CD4-positive, alpha-beta memory T cell (primary cell): ENCODE results near the gene ADGRL3. TPM values are rescaled to one million over a fixed set of nuclear protein-coding genes. Genes with fewer than 3 reads are reported as not detected.

ENCODE experiments used
- CTCF ChIA-PET: fragments of 350-600 bp; sonication (Branson Sonifier 250); formaldehyde crosslinking; loops from one replicate; lab custom pipeline; 2021; ENCODE audit warnings: inconsistent platforms; ENCODE audit not compliant: partially characterized antibody; lab: Charles Lee
- POLR2A ChIA-PET: fragments of 350-600 bp; sonication (Branson Sonifier 250); formaldehyde crosslinking; loops from one replicate; lab custom pipeline; 2021; ENCODE audit not compliant: partially characterized antibody; lab: Charles Lee
- DNase-seq, 5 donors: peaks; one replicate each; pipeline versions ENCODE4 v3.0.0 to v3.0.0-alpha.2; 2020 to 2022; ENCODE audit warnings: mixed read lengths in 1 of 5
- H3K27ac ChIP-seq: one replicate; pipeline ENCODE4 v1.7.0; 2013; ENCODE audit warnings: low read depth, low read length
- H3K27me3 ChIP-seq: 2 replicates; pipeline ENCODE4 v1.7.0; 2013; ENCODE audit warnings: mild to moderate bottlenecking, low read length, moderate library complexity; ENCODE audit not compliant: insufficient read depth
- H3K36me3 ChIP-seq: 2 replicates; pipeline ENCODE4 v1.7.0; 2013; ENCODE audit warnings: mild to moderate bottlenecking, low read length, moderate library complexity; ENCODE audit not compliant: insufficient read depth
- H3K4me1 ChIP-seq: 2 replicates; pipeline ENCODE4 v1.7.0; 2013; ENCODE audit warnings: mild to moderate bottlenecking, low read length, moderate library complexity; ENCODE audit not compliant: insufficient read depth
- H3K4me3 ChIP-seq, 2 donors: one replicate each; pipeline ENCODE4 v1.7.0; 2013; ENCODE audit warnings: low read length in 2 of 2, mild to moderate bottlenecking in 1 of 2
- H3K9me3 ChIP-seq, 2 donors: one replicate each; pipeline ENCODE4 v1.7.0; 2013; ENCODE audit warnings: low read length in 2 of 2, control low read depth in 1 of 2; ENCODE audit not compliant: control insufficient read depth in 1 of 2
- H3K27ac Mint-ChIP-seq, 7 donors: one replicate each; pipeline ENCODE4 v1.8.0; 2020 to 2021; ENCODE audit warnings: mixed read lengths in 7 of 7, mild to moderate bottlenecking in 6 of 7, inconsistent platforms in 3 of 7, moderate library complexity in 3 of 7
- H3K27me3 Mint-ChIP-seq, 2 donors: one replicate each; pipeline ENCODE4 v1.8.0; 2020 to 2021; ENCODE audit warnings: mixed read lengths in 2 of 2
- H3K36me3 Mint-ChIP-seq, 2 donors: one replicate each; pipeline ENCODE4 v1.8.0; 2020 to 2021; ENCODE audit warnings: mixed read lengths in 2 of 2, inconsistent platforms in 1 of 2, mild to moderate bottlenecking in 1 of 2
- H3K4me1 Mint-ChIP-seq, 4 donors: one replicate each; pipeline ENCODE4 v1.8.0; 2020 to 2021; ENCODE audit warnings: mixed read lengths in 4 of 4, mild to moderate bottlenecking in 1 of 4
- H3K4me3 Mint-ChIP-seq, 8 donors: one replicate each; pipeline ENCODE4 v1.8.0; 2020 to 2021; ENCODE audit warnings: mixed read lengths in 8 of 8, mild to moderate bottlenecking in 7 of 8, moderate library complexity in 6 of 8, inconsistent platforms in 3 of 8
- H3K9me3 Mint-ChIP-seq, 8 donors: one replicate each; pipeline ENCODE4 v1.8.0; 2020 to 2021; ENCODE audit warnings: mixed read lengths in 8 of 8, mild to moderate bottlenecking in 5 of 8, inconsistent platforms in 3 of 8, moderate library complexity in 1 of 8
- intact Hi-C: fragments of 100-400 bp; cut with micrococcal nuclease; formaldehyde crosslinking; loops from one replicate; pipeline ENCODE4 v1.15.1; 2023
- polyA plus RNA-seq, 2 donors: library from polyadenylated mRNA; unstranded; fragments of 300-500 nt; fragmentation: Illumina TruSeq; gene quantifications; one replicate each; pipeline ENCODE4 v1.2.3, GENCODE V29; 2021
- total RNA-seq, 2 experiments: library from RNA; stranded (reverse); gene quantifications; one replicate each; pipeline ENCODE4 v1.2.3, GENCODE V29; 2021

ADGRL3 gene
- total and polyA plus RNA-seq, 4 experiments from 2014 or later: not detected

DNA sequence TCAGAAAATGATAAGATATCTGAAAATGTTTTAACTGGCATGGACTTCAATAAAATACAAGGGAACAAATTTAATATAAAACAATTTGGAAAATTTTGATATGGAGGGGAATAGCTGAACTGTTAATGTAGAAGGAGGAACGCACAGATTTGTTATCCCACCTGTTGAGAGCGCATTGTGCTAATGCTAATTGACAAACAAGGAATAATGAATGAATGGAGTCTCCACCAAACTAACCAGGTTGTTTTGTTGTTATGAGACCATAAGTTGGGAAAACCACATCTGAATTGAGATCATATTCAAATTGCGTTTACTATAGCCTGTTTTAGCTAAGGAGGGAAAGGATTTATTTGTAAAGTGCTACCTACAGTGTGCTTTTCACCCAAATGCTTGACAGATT, 195.6 kb downstream of the ADGRL3 start:
- no peaks in the 10 kb centered on the region for H3K9me3 ChIP-seq
- H3K4me3 Mint-ChIP-seq: no peak overlapping the region
- CTCF ChIA-PET: no interaction called here

DNA sequence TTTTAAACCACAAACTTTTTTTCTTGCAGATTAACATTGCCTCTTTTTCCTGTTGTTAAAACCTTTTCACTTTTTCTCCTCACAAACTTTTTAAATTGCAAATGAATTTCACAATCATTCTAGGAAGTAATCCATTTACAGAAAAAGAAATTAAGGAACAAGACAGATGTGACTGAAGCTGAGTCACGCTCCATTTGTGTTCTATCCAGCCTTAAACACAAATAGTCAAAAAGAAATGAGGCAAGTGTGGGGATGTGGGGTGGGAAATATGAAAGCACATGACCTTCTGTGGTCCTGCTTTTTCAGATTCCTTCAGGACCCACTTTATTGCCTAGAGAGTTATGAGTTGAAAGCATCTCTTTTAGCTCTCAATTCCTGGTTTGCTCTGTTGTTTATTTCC, 197.0 kb downstream of the ADGRL3 start:
- H3K36me3 Mint-ChIP-seq: no peaks in the 10 kb centered on the region
- intact Hi-C loops: no loop called here
- H3K27me3 Mint-ChIP-seq: no peaks in the 10 kb centered on the region
- H3K36me3 ChIP-seq: no peaks in the 10 kb centered on the region
- POLR2A ChIA-PET: no interaction called here
- no peak overlapping the region for H3K27ac Mint-ChIP-seq
- no peak overlapping the region for H3K4me3 ChIP-seq
- H3K4me1 ChIP-seq: no peaks in the 10 kb centered on the region
- H3K27ac ChIP-seq: no peak overlapping the region
- no peak overlapping the region for H3K4me3 Mint-ChIP-seq
- no peaks in the 10 kb centered on the region for H3K4me1 Mint-ChIP-seq
- H3K9me3 Mint-ChIP-seq: peaks cover 1 to 9% (median 5%) of the 10 kb centered on the region in 8 donors
- no peak for DNase-seq
- no peaks in the 10 kb centered on the region for H3K9me3 ChIP-seq
- CTCF ChIA-PET: no interaction called here
- H3K27me3 ChIP-seq: no peaks in the 10 kb centered on the region

More for the DNA sequence above, 195.6 kb downstream of the ADGRL3 start:
- Mint-ChIP-seq H3K27me3 (no peaks in the 10 kb centered on the region), H3K4me1 (no peaks in the 10 kb centered on the region), H3K36me3 (no peaks in the 10 kb centered on the region), H3K9me3 (peaks cover 1 to 12% (median 6%) of the 10 kb centered on the region in 8 donors), H3K27ac (no peak overlapping the region)
- Histone ChIP-seq H3K27ac (no peak overlapping the region), H3K27me3 (no peaks in the 10 kb centered on the region), H3K4me1 (no peaks in the 10 kb centered on the region), H3K4me3 (no peak overlapping the region), H3K36me3 (no peaks in the 10 kb centered on the region)
- intact Hi-C loops: no loop called here
- no peak for DNase-seq
- POLR2A ChIA-PET: no interaction called here

DNA sequence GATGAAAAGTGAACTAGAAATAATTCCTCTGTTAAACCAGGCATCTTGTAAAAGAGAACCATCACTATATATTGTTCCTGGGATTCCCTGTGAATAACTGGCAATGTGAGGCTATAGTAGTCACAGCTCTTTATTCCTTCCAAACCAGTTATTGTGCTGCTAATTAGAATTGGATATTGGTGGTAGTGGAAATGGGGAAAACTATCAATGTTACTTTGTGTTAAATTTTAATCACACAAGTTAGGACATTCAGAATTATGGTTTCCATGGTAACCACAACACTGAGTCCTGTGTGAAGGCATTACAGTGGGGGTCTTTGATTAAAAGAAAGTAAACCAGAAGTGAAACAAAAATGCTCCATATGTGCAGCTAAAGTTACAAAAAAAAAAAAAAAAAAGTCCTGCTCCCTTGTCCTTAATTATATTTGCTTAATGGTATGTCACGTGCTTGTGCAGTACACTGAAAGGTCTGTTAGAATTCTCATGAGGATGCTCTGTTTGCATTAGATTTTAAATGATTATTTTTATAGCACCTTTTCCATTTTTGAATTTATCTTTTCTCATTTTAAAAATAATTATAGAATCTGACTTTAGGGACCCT, 200.4 kb downstream of the ADGRL3 start:
- Mint-ChIP-seq H3K27ac (no peak overlapping the region), H3K9me3 (peaks cover 1 to 6% (median 4%) of the 10 kb centered on the region in 8 donors), H3K27me3 (no peaks in the 10 kb centered on the region), H3K36me3 (no peaks in the 10 kb centered on the region), H3K4me3 (no peak overlapping the region), H3K4me1 (no peaks in the 10 kb centered on the region)
- Histone ChIP-seq H3K27me3 (no peaks in the 10 kb centered on the region), H3K9me3 (no peaks in the 10 kb centered on the region), H3K36me3 (no peaks in the 10 kb centered on the region), H3K4me3 (no peak overlapping the region), H3K27ac (no peak overlapping the region), H3K4me1 (no peaks in the 10 kb centered on the region)
- DNase-seq: no peak
- intact Hi-C loops: no loop called here
- ChIA-PET CTCF (no interaction called here), POLR2A (no interaction called here)

DNA sequence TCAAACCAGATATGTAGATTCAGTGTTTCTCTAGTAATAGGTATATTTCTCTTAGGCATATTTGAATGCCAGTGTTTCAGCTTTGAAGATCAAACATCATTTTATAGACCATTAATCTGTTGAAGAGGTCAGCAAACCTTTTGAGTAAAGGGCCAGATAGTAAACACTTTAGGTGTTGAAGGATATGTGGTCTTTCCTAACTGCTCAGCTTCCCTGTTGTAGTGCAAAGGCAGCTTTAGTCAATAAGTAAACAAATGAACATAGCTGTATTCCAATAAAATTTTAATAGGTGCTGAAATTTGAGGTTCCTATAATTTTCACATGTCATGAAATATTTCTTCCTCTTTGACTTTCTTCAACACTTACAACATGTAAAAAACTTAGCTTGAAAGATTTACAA, 201.6 kb downstream of the ADGRL3 start:
- peaks cover 1 to 9% (median 4%) of the 10 kb centered on the region in 8 donors for H3K9me3 Mint-ChIP-seq
- CTCF ChIA-PET: interaction anchor here (0.5 kb wide), 1 partner anchor 49 kb away, joined by 3 read pairs; no protein-coding TSS in a partner anchor

DNA sequence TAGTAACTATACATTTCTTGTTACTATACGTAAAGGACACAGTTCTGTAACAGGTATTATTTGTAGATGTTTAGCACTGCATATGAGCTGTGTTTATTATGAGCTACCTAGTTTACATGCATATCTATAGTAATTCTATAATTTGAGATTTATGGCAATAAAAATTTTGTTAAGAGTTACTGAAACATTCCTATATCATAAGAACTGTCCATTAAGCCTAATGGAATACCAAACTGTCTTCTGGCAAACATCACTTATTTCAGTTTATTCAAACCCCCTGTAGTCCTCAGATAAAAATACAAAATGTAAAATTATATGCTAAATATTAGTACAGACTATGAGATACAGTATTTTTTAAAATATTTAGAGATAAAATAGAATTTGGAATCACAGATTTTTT, 205.2 kb downstream of the ADGRL3 start:
- H3K9me3 Mint-ChIP-seq: peaks cover 0 to 5% (median under 1%) of the 10 kb centered on the region in 8 donors
- H3K4me1 ChIP-seq: no peaks in the 10 kb centered on the region
- POLR2A ChIA-PET: no interaction called here
- no peaks in the 10 kb centered on the region for H3K27me3 ChIP-seq
- H3K27ac ChIP-seq: no peak overlapping the region
- no peak overlapping the region for H3K4me3 Mint-ChIP-seq
- no peaks in the 10 kb centered on the region for H3K9me3 ChIP-seq
- CTCF ChIA-PET: no interaction called here
- H3K27me3 Mint-ChIP-seq: no peaks in the 10 kb centered on the region
- no peaks in the 10 kb centered on the region for H3K4me1 Mint-ChIP-seq
- intact Hi-C loops: no loop called here
- DNase-seq: no peak
- no peak overlapping the region for H3K4me3 ChIP-seq
- H3K36me3 ChIP-seq: no peaks in the 10 kb centered on the region
- H3K27ac Mint-ChIP-seq: no peak overlapping the region
- no peaks in the 10 kb centered on the region for H3K36me3 Mint-ChIP-seq

More for the DNA sequence above, 201.6 kb downstream of the ADGRL3 start:
- Histone ChIP-seq H3K9me3 (no peaks in the 10 kb centered on the region), H3K4me1 (no peaks in the 10 kb centered on the region), H3K36me3 (no peaks in the 10 kb centered on the region), H3K27me3 (no peaks in the 10 kb centered on the region), H3K4me3 (no peak overlapping the region), H3K27ac (no peak overlapping the region)
- Mint-ChIP-seq H3K27me3 (no peaks in the 10 kb centered on the region), H3K4me3 (no peak overlapping the region), H3K4me1 (no peaks in the 10 kb centered on the region), H3K27ac (no peak overlapping the region), H3K36me3 (no peaks in the 10 kb centered on the region)
- intact Hi-C loops: no loop called here
- DNase-seq: no peak
- POLR2A ChIA-PET: no interaction called here

DNA sequence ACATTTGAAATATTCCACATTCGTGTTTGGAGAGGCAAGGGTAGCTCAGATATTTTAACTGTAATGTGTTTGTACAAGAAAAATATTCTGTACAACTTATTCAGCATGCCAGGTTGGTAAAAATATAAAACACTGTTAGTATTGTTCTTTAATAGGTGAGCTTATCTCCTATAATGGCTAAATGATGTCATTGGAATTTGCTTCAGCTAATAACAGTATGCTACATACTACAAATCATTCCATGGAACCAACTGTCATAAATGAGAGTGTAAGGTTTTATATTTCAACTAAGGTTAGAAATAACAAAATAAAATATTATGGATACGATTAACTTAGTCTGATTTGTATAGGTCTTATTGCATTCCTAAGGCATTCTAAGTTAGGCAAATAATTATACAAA, 206.6 kb downstream of the ADGRL3 start:
- H3K9me3 Mint-ChIP-seq: peaks cover 0 to 5% (median 0%) of the 10 kb centered on the region in 8 donors
- H3K4me1 Mint-ChIP-seq: no peaks in the 10 kb centered on the region
- no peak for DNase-seq
- ChIA-PET POLR2A (no interaction called here), CTCF (no interaction called here)
- H3K36me3 ChIP-seq: no peaks in the 10 kb centered on the region
- H3K4me1 ChIP-seq: no peaks in the 10 kb centered on the region
- H3K9me3 ChIP-seq: no peaks in the 10 kb centered on the region
- no peak overlapping the region for H3K4me3 ChIP-seq
- intact Hi-C loops: no loop called here
- no peak overlapping the region for H3K27ac ChIP-seq
- no peaks in the 10 kb centered on the region for H3K36me3 Mint-ChIP-seq
- H3K27me3 Mint-ChIP-seq: no peaks in the 10 kb centered on the region
- H3K27me3 ChIP-seq: no peaks in the 10 kb centered on the region
- no peak overlapping the region for H3K4me3 Mint-ChIP-seq
- no peak overlapping the region for H3K27ac Mint-ChIP-seq

DNA sequence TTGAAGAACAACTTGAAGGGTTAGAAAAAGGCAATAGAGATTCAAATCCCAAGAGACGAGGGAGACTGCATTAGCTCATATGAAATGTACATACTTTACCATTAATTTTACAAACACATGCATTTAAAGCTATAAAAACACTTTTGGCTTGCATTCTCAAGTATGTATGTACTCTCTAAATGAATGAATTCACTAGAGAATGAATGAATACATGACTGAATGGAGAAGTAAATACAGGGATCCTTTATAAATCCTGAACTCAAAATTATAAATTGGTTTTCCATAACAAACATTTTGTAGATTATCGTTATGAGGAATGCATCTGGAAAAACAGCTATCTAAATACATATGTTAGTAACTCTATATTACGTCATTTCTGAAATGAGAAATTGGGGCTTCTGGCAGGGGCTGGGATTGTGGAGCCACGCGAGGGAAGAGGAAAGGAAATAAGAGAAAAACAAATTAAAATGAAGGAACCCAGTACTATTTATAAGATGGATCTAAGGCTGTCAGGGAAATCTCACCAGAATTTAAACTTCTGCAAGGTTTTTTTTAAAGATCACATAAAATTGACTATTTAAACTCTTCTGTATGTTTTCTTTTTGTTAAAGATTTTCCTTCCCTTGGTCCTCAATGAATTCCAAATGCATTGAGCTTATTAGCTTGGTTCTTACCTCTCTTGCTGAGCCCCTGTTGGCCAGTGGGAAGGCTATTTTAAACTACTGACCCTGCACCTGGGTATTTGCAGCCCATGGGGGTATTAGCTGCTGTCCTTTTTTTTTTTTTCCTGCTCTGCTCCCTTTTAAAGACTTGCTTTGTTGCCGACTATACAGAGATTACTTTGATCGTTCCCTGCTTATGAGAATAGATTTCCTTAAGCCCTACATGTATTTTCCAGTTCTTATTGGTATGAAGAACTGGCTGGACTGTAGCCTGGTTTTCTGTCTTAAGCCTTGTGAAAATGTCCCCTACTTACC, 207.8 kb downstream of the ADGRL3 start:
- H3K4me3 Mint-ChIP-seq: peak overlapping the region in 1 of 8 donors; percentile 50
- peaks cover 0 to 7% (median 2%) of the 10 kb centered on the region in 8 donors for H3K9me3 Mint-ChIP-seq
- intact Hi-C loops: no loop called here
- H3K27ac ChIP-seq: no peak overlapping the region
- DNase-seq: no peak
- no peaks in the 10 kb centered on the region for H3K27me3 Mint-ChIP-seq
- POLR2A ChIA-PET: no interaction called here
- no peaks in the 10 kb centered on the region for H3K27me3 ChIP-seq
- no peaks in the 10 kb centered on the region for H3K9me3 ChIP-seq
- no peaks in the 10 kb centered on the region for H3K36me3 ChIP-seq
- CTCF ChIA-PET: no interaction called here
- no peak overlapping the region for H3K27ac Mint-ChIP-seq
- H3K4me1 Mint-ChIP-seq: no peaks in the 10 kb centered on the region
- no peaks in the 10 kb centered on the region for H3K4me1 ChIP-seq
- no peak overlapping the region for H3K4me3 ChIP-seq
- H3K36me3 Mint-ChIP-seq: no peaks in the 10 kb centered on the region
